Suprapubic skin (tissue), 4 donors: ENCODE measurements around the gene LPCAT3.

Source experiments
- CTCF ChIP-seq, 2 donors: fragments of 200-600 bp in 1 of 2; fragments of 450-650 bp in 1 of 2; sonication (generic) in 1 of 2; IDR thresholded peaks; one replicate each; pipeline ENCODE4 v1.5.1; 2016 to 2019; ENCODE audit warnings: antibody characterized with exemption in 2 of 2, mild to moderate bottlenecking in 1 of 2, moderate library complexity in 1 of 2
- EP300 ChIP-seq: sonication (generic); formaldehyde crosslinking; IDR thresholded peaks from one replicate; pipeline ENCODE4 v1.6.1; 2017; ENCODE audit warnings: antibody characterized with exemption
- POLR2AphosphoS5 ChIP-seq, 3 donors: sonication (generic); formaldehyde crosslinking; IDR thresholded peaks; one replicate each; pipeline ENCODE4 v1.6.1; 2017; ENCODE audit warnings: antibody characterized with exemption in 3 of 3

GRCh38 chr12:6981152-6982052, 36.9 kb downstream of the LPCAT3 start:
- TF ChIP-seq CTCF (IDR thresholded peaks at IDR 0.05) = no peak
- no peak for TF ChIP-seq POLR2AphosphoS5 (IDR thresholded peaks at IDR 0.05)
- TF ChIP-seq EP300 = no peak
